Heart right ventricle (tissue), 16 donors: ENCODE results near the gene IL5. TPM values are rescaled to one million over a fixed set of nuclear protein-coding genes. Genes with fewer than 3 reads are reported as not detected.

Source experiments
- ATAC-seq, 8 donors: fragments of 200-7000 bp; cut with Tn5 transposase; one replicate each; pipeline ENCODE4 v1.9.1; 2020; ENCODE audit warnings: mild to moderate bottlenecking in 8 of 8, moderate library complexity in 8 of 8, moderate number of reproducible peaks in 1 of 8
- DNase-seq, 2 donors: peaks; one replicate each; pipeline ENCODE4 v3.0.0-alpha.2; 2020
- H3K27ac ChIP-seq, 10 donors: fragments of 200-600 bp; sonication (generic) in 2 of 10; one replicate each; pipeline versions ENCODE4 v1.5.0 to v1.8.0; 2020 to 2022; ENCODE audit warnings: mild to moderate bottlenecking in 3 of 10
- H3K27me3 ChIP-seq, 7 donors: fragments of 200-600 bp; one replicate each; pipeline ENCODE4 v1.8.0; 2021 to 2022; ENCODE audit warnings: mild to moderate bottlenecking in 2 of 7
- H3K36me3 ChIP-seq, 9 donors: fragments of 200-600 bp; sonication (generic) in 1 of 9; one replicate each; pipeline versions ENCODE4 v1.5.0 to v1.8.0; 2020 to 2022; ENCODE audit warnings: mild to moderate bottlenecking in 2 of 9
- H3K4me1 ChIP-seq, 9 donors: fragments of 200-600 bp; sonication (generic) in 1 of 9; one replicate each; pipeline versions ENCODE4 v1.5.0 to v1.8.0; 2020 to 2022; ENCODE audit warnings: mild to moderate bottlenecking in 4 of 9
- H3K4me3 ChIP-seq, 10 donors: fragments of 200-600 bp; sonication (generic) in 2 of 10; one replicate each; pipeline versions ENCODE4 v1.5.0 to v1.8.0; 2020 to 2022; ENCODE audit warnings: mild to moderate bottlenecking in 7 of 10, moderate library complexity in 2 of 10
- H3K9me3 ChIP-seq, 11 donors: fragments of 200-600 bp in 10 of 11; sonication (generic) in 2 of 11; one replicate each; pipeline versions ENCODE4 v1.5.0 to v1.8.0; 2013 to 2022; ENCODE audit warnings: mild to moderate bottlenecking in 2 of 11, control low read depth in 1 of 11, moderate library complexity in 1 of 11
- WGBS, 2 donors: extraction: QIAGEN DNeasy Blood & Tissue Kit; methylation state at CpG; one replicate each; pipeline ENCODE4 v1.1.7; 2013; ENCODE audit warnings: inconsistent platforms in 1 of 2; 5-methylcytosine and 5-hydroxymethylcytosine counted together
- intact Hi-C, 10 donors: fragments of 100-400 bp; cut with DNase I; formaldehyde crosslinking; loops; one replicate each; pipeline versions ENCODE4 v1.11.1 to v1.14.2; 2022
- polyA plus RNA-seq, 2 donors: library from polyadenylated mRNA; stranded (reverse); fragments of 200-250 nt; gene quantifications; one replicate each; pipeline ENCODE4 v1.2.3, GENCODE V29; 2013
- total RNA-seq, 10 donors: library from RNA; stranded (reverse); fragmentation: NEBNext Ultra II Directional in 3 of 10; extraction: Animal tissue kit (Norgen Biotek cat#: 25700) in 3 of 10; gene quantifications; one replicate each; pipeline versions ENCODE4 v1.2.1 to v1.2.4, GENCODE V29; 2021 to 2023
- TF ChIP-seq, protein P1 (sequence below), 9 donors: fragments of 200-600 bp; sonication (generic) in 2 of 9; IDR thresholded peaks; one replicate each; pipeline versions ENCODE4 v1.5.0 to v1.8.0; 2021 to 2022; ENCODE audit warnings: antibody characterized with exemption in 9 of 9, mild to moderate bottlenecking in 5 of 9, moderate library complexity in 1 of 9
- donor health status: Arrhythmogenic right ventricular cardiomyopathy.
- donor health status: ischemic (EF 13 %, LVEDD 7.1; RV severe dilation, severe dysfunction).
- donor health status: healthy with polysubstance abuse.
- donor health status: DM: no; HTN: yes; CAD: no.
- donor health status: DM: no; HTN: no; CAD: no.
- donor health status: ischemic (EF 25% LVEDD 6.9; RV normal size, moderate dysfunction).
- donor health status: ischemic (EF 25% LVEDD 5.7; RV mildly dilated, moderate dysfunction).
- donor health status: healthy.
- donor health status: DM: yes; HTN: yes; CAD: no.
- donor health status: Ischemic cardiomyopathy.
- donor health status: ischemic (EF 35%, LVEDD 5.7; RV mildly dilated, moderate dysfunction).
- donor health status: nonischemic (EF 11% LVEDD 7.7; RV severe dilation, severe dysfunction).
- donor health status: DM: yes; HTN: yes; CAD: no.
- donor health status: PGD.
- donor health status: ischemic (EF 29% LVEDD 5.4; RV normal size, mild dysfunction).
- donor health status: nonischemic (EF 23%, LVEDD 6.1; RV moderate dilation, normal function).

IL5 gene
- total and polyA plus RNA-seq, 12 donors = not detected

- DNase-seq = no peak
- 95 to 97% methylated on average over 2 of the region's 2 CpGs for WGBS, 2 donors
Observed at GRCh38 chr5:132493821-132494220, 49.5 kb downstream of the IL5 start.

GRCh38 chr5:132493241-132493640 lies 50.1 kb downstream of the IL5 start:
- TF ChIP-seq, protein P1, sequence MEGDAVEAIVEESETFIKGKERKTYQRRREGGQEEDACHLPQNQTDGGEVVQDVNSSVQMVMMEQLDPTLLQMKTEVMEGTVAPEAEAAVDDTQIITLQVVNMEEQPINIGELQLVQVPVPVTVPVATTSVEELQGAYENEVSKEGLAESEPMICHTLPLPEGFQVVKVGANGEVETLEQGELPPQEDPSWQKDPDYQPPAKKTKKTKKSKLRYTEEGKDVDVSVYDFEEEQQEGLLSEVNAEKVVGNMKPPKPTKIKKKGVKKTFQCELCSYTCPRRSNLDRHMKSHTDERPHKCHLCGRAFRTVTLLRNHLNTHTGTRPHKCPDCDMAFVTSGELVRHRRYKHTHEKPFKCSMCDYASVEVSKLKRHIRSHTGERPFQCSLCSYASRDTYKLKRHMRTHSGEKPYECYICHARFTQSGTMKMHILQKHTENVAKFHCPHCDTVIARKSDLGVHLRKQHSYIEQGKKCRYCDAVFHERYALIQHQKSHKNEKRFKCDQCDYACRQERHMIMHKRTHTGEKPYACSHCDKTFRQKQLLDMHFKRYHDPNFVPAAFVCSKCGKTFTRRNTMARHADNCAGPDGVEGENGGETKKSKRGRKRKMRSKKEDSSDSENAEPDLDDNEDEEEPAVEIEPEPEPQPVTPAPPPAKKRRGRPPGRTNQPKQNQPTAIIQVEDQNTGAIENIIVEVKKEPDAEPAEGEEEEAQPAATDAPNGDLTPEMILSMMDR (IDR thresholded peaks at IDR 0.05) = no peak
- DNase-seq = no peak
- Histone ChIP-seq H3K27me3 (no peaks in the 10 kb centered on the region), H3K9me3 (no peaks in the 10 kb centered on the region), H3K4me3 (no peak overlapping the region), H3K4me1 (peaks cover 26 to 78% (median 64%) of the 10 kb centered on the region in 9 donors), H3K27ac (peak overlapping the region in 3 of 10 donors; percentile 30 to 100 (median 94)), H3K36me3 (peaks cover 0 to 17% (median 9%) of the 10 kb centered on the region in 9 donors)
- intact Hi-C loops = loop anchor here in 5 of 10 donors (5.0 to 10.0 kb wide), 2 partner anchors 76 to 198 kb away; partner anchors contain the start of gene SLC22A4 (in 5 of the 5)
- 93 to 98% methylated on average over 4 of the region's 4 CpGs for WGBS, 2 donors
- ATAC-seq = no peak

More at GRCh38 chr5:132493821-132494220, 49.5 kb downstream of the IL5 start:
- Histone ChIP-seq H3K36me3 (peaks cover 0 to 11% (median 3%) of the 10 kb centered on the region in 9 donors), H3K9me3 (no peaks in the 10 kb centered on the region), H3K27ac (peak overlapping the region in 5 of 10 donors; percentile 93 to 100 (median 94)), H3K4me3 (no peak overlapping the region), H3K27me3 (no peaks in the 10 kb centered on the region), H3K4me1 (peaks cover 23 to 77% (median 59%) of the 10 kb centered on the region in 9 donors)
- no peak for ATAC-seq
- TF ChIP-seq, protein P1 (IDR thresholded peaks at IDR 0.05) = no peak
- intact Hi-C loops = loop anchor here in 5 of 10 donors (5.0 to 10.0 kb wide), 2 partner anchors 77 to 199 kb away; partner anchors contain the start of gene SLC22A4 (in 5 of the 5)

- H3K4me1 ChIP-seq = peaks cover 31 to 78% (median 64%) of the 10 kb centered on the region in 9 donors
- H3K4me3 ChIP-seq = no peak overlapping the region
- ATAC-seq (no peak), DNase-seq (no peak)
- H3K27ac ChIP-seq = peak overlapping the region in 7 of 10 donors; percentile 97 to 100 (median 99)
- intact Hi-C loops = loop anchor here in 5 of 10 donors (5.0 to 10.0 kb wide), 2 partner anchors 75 to 198 kb away; partner anchors contain the start of gene SLC22A4 (in 5 of the 5)
- H3K9me3 ChIP-seq = no peaks in the 10 kb centered on the region
- TF ChIP-seq, protein P1 (IDR thresholded peaks at IDR 0.05) = no peak
- H3K36me3 ChIP-seq = peaks cover 0 to 24% (median 13%) of the 10 kb centered on the region in 9 donors
- H3K27me3 ChIP-seq = no peaks in the 10 kb centered on the region
- WGBS, 2 donors = 79% methylated on average over 3 of the region's 3 CpGs
Observed at GRCh38 chr5:132492386-132493125, 50.8 kb downstream of the IL5 start.

Other genes with a start within 250 kb of the IL5 start
- 1 to 10 TPM in 8 of 10 donors, under 1 TPM in 2; 0.39 to 9.0 (median 2.1) TPM for gene SLC22A4, start 249.1 kb downstream of the IL5 start, total RNA-seq
- 1 to 10 TPM in 1 of 2 donors, under 1 TPM in 1; 0.51 to 2.7 TPM for gene SLC22A4, start 249.1 kb downstream of the IL5 start, polyA plus RNA-seq
- 10 to 100 TPM; 10.3 to 36.8 (median 12.5) TPM for gene SLC22A5, start 173.8 kb downstream of the IL5 start, total RNA-seq
- gene SLC22A5, start 173.8 kb downstream of the IL5 start, polyA plus RNA-seq = 10 to 100 TPM; 21.2 to 21.8 TPM
- gene IRF1, start 52.7 kb downstream of the IL5 start, total RNA-seq = 100 to 1,000 TPM in 1 of 10 donors, 10 to 100 TPM in 8, 1 to 10 TPM in 1; 9.5 to 146 (median 19.2) TPM
- 10 to 100 TPM in 1 of 2 donors, 1 to 10 TPM in 1; 8.6 to 13.7 TPM for gene IRF1, start 52.7 kb downstream of the IL5 start, polyA plus RNA-seq
- 10 to 100 TPM; 26.6 to 38.5 (median 33.2) TPM for gene RAD50, start 13.5 kb upstream of the IL5 start, total RNA-seq
- 10 to 100 TPM in 1 of 2 donors, 1 to 10 TPM in 1; 6.8 to 11.6 TPM for gene RAD50, start 13.5 kb upstream of the IL5 start, polyA plus RNA-seq
- under 1 TPM in 1 of 10 donors, not detected in 9; 0.51 TPM for gene IL13, start 114.7 kb upstream of the IL5 start, total RNA-seq
- under 1 TPM in 1 of 2 donors, not detected in 1; 0.01 TPM for gene IL13, start 114.7 kb upstream of the IL5 start, polyA plus RNA-seq
- gene IL4, start 130.5 kb upstream of the IL5 start, total RNA-seq = not detected
- not detected for gene IL4, start 130.5 kb upstream of the IL5 start, polyA plus RNA-seq
- gene KIF3A, start 194.0 kb upstream of the IL5 start, total RNA-seq = 10 to 100 TPM; 10.1 to 18.6 (median 13.1) TPM
- 10 to 100 TPM in 1 of 2 donors, 1 to 10 TPM in 1; 2.2 to 10.0 TPM for gene KIF3A, start 194.0 kb upstream of the IL5 start, polyA plus RNA-seq
- under 1 TPM in 4 of 10 donors, not detected in 6; 0.09 to 0.75 (median 0.22) TPM for gene CCNI2, start 203.9 kb upstream of the IL5 start, total RNA-seq
- under 1 TPM in 1 of 2 donors, not detected in 1; 0.01 TPM for gene CCNI2, start 203.9 kb upstream of the IL5 start, polyA plus RNA-seq
- 10 to 100 TPM; 23.5 to 41.8 (median 31.2) TPM for gene SEPTIN8, start 233.7 kb upstream of the IL5 start, total RNA-seq
- 10 to 100 TPM; 11.3 to 26.6 TPM for gene SEPTIN8, start 233.7 kb upstream of the IL5 start, polyA plus RNA-seq